NT2/D1 (cell line): ENCODE results near the gene MCHR1.

Experiments
- YY1 ChIP-seq: IDR thresholded peaks from 2 replicates; pipeline ENCODE4 v1.6.1; 2011; ENCODE audit not compliant: insufficient read length, insufficient read depth
- ZNF274 ChIP-seq: IDR thresholded peaks from 2 replicates; pipeline ENCODE4 v1.6.1; 2011; ENCODE audit warnings: mild to moderate bottlenecking, low read depth, low read length

GRCh38 chr22:40653361-40653760 lies 25.9 kb upstream of the MCHR1 start:
- no peak for TF ChIP-seq ZNF274
- TF ChIP-seq YY1: no peak
